KOPT-K1 (cell line): ENCODE measurements around the gene KLHDC7A.

ENCODE experiments used
- H3K27ac ChIP-seq: fragments of 200-600 bp; sonication (generic); 2 replicates; pipeline ENCODE4 v1.5.1; 2016; ENCODE audit warnings: antibody characterized with exemption, mild to moderate bottlenecking, low read depth, low read length; ENCODE audit not compliant: poor library complexity, severe bottlenecking
- H3K36me3 ChIP-seq: fragments of 200-600 bp; sonication (generic); 2 replicates; pipeline ENCODE4 v1.5.1; 2017; ENCODE audit warnings: antibody characterized with exemption, mild to moderate bottlenecking, low read length, moderate library complexity; ENCODE audit not compliant: insufficient read depth
- H3K9me3 ChIP-seq: fragments of 200-600 bp; sonication (generic); 2 replicates; pipeline ENCODE4 v1.5.1; 2017; ENCODE audit warnings: antibody characterized with exemption, low read length, mild to moderate bottlenecking; ENCODE audit not compliant: insufficient read depth, poor library complexity, severe bottlenecking

KLHDC7A gene

DNA sequence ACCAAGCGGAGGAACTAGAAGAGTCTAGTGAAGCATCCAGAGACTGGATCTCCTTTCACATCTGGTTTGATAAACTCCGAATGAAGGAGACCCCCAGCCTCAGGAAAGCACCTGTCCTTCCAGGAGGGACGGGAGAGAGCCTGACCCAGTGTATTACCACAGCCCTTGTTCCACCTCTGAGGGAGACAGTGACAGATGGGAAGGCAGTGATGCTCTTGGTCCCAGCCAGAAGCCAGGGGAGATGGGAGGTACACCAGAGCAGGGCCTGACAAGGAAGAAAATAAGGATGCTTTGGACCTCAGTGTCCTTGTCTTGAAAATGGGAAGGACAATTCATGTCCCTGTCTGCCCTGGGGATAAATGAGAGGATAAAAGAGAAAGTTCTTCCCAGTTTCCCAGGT is 3.5 kb downstream of the KLHDC7A start:
- Histone ChIP-seq H3K27ac (no peak overlapping the region), H3K36me3 (no peaks in the 10 kb centered on the region), H3K9me3 (no peaks in the 10 kb centered on the region)

DNA sequence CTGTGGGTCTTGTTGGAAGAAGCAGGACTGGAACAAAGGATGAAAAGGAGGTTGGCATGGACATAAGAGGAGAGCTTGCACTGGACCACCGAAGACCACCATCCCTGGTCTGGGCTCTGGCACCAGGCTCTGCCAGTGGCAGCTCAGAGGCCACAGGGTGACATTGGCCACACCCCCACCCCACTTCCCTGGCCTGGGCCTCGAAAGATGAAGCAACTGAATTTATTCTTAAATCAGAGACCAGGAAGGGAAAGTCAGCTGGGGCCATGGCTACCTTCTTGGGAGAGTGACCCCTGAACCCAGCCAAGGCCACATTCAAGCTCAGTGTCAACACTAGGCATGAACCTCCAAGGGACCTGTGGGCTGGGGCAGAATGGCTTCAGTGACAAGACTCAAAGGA is 4.0 kb downstream of the KLHDC7A start:
- no peaks in the 10 kb centered on the region for H3K36me3 ChIP-seq
- no peak overlapping the region for H3K27ac ChIP-seq
- no peaks in the 10 kb centered on the region for H3K9me3 ChIP-seq

DNA sequence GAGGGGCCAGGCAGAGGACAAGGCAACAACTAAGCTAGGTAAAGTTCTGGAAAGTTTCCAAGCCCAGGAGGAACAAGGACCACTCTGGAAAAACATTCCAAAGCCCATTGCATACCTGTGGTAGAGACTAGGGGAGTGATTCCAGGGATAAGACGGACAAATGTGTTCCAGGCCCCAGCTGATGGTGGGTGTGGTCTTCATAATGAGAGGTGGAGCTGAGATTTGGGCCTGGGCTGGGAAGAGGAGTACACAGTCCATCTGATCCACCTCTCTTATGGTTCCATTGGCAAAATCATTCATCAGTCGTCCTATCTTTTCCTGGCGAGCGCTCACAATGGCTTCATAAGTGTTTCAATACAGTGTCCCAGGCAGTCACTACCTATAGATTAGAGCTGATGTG is 4.5 kb downstream of the KLHDC7A start:
- H3K9me3 ChIP-seq: no peaks in the 10 kb centered on the region
- H3K27ac ChIP-seq: no peak overlapping the region
- no peaks in the 10 kb centered on the region for H3K36me3 ChIP-seq

DNA sequence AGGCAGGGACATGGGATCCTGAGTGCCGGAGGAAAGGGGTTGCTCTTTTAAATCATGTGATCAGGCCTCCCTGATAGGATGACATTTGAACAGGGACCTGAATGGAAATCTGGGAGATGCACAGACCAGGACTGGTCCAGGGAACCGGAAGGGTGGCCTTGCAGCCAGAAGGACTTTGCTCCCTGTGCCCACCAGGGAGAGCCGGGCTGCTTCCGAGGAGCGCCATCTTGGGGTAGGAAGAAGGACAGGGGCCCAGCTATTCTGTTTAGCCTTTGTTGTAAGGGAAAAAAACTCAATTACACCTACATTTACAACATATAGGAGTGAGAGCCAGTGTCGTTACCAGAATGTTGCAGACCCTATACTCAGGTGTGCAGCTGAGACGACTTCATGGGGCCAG is 5.5 kb downstream of the KLHDC7A start:
- Histone ChIP-seq H3K36me3 (no peaks in the 10 kb centered on the region), H3K27ac (no peak overlapping the region), H3K9me3 (no peaks in the 10 kb centered on the region)

DNA sequence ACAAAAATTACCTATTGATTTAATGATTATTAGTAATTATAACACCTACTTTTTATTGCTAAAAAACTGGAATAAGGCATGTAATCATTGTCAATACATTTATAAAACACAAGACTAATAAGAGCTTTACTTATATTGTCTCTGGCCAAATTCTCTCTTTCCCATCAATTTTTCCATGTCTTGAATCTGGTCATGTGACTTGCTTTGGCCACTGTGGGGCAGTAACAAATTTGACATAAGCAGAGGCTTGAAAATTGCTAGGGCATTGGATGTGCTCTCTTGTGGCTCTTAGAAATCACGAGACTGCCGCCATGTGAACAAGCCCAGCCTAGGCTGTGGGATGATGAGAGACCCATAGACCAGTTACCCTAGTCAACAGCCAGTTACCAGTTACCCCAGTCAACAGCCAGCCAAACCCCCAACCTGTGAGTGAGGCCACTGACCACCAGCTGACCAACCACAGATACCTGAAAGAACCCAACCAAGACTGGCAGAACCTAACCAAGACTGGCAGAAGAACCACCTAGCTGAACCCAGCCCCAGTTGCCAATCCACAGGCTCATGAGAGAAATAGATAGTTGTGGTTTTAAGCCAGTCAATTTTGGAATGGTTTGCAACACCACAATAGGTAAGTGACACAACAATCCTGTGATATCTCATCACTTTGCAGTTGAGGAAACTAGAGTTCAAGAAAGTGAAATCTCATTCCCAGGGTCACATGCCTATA is 8.8 kb downstream of the KLHDC7A start:
- H3K27ac ChIP-seq: no peak overlapping the region
- no peaks in the 10 kb centered on the region for H3K9me3 ChIP-seq
- H3K36me3 ChIP-seq: no peaks in the 10 kb centered on the region

DNA sequence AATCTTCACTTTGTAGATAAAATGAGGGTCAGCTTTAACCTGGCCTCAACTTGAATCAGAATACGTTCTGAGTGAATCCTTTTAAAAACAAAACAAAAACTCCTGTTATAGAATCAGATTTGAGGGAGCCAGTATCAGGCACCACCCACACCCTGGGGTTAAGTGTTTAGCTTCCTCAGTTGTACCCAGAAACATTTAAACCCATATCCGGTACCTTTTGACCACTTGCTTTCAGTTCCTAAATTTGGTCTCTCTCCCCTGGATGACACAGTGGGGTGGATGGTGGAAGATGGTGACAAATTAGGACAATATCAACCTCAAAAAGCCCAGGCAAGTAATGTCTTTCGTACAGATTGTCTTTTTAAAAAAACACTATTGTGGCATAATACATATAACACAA is 10.4 kb downstream of the KLHDC7A start:
- H3K9me3 ChIP-seq: no peaks in the 10 kb centered on the region
- H3K36me3 ChIP-seq: no peaks in the 10 kb centered on the region
- H3K27ac ChIP-seq: no peak overlapping the region

DNA sequence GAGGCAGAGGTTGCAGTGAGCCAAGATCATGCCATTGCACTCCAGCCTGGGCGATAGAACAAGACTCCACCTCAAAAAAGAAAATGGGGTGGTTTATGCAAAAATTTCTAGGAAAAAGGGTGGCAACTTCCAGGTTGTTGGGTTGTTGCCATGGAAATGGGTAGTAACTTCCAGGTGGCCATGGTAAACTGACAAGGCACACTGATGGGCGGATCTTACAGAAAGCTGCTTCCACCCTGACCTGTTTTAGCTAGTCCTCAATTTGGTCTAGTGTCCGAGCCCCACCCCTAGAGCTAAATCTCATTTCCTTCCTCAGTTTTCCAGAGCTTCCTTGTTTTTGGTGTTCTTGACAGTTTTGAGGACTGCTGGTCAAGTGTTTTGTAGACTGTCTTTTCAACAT is 13.6 kb downstream of the KLHDC7A start:
- no peaks in the 10 kb centered on the region for H3K9me3 ChIP-seq
- no peak overlapping the region for H3K27ac ChIP-seq
- no peaks in the 10 kb centered on the region for H3K36me3 ChIP-seq

DNA sequence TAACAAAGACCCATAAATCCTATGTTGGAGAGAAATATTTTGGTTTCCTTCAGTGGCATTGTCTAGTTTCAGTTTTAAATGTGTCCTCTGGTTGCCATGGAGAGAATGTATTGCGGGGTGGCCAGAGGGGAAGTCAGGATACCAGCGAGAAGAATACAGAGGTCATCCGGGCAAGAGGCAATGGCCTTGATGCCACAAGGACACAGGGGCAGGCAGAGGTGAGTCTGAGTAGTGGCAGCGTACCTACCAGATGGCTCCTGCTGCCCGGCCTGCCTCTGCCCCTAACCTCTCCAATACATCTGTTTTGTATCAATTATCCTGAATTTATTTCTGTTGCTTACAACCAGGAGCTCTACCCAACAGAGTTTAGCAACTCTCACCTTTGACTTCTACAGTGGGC is 14.9 kb downstream of the KLHDC7A start:
- no peak overlapping the region for H3K27ac ChIP-seq
- H3K36me3 ChIP-seq: no peaks in the 10 kb centered on the region
- H3K9me3 ChIP-seq: no peaks in the 10 kb centered on the region

DNA sequence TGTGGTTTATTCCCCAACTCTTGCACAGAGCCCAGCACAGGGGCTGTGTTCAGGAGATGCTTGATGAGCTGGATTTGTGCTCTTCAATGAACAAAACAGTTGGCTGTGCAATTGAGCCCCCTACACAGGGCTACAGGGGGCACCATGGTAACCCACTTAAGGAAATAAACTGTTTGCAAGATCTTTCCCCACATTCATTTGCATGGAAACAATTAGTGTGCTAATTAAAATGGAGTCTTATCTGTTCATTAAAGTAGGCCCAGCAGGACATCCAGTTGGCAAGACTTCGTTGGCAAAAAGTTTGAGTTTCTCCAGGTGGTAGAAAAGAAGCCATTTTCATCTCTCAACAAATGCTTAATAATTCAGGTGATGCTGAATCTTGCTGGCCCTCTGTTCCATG is 15.3 kb downstream of the KLHDC7A start:
- Histone ChIP-seq H3K27ac (no peak overlapping the region), H3K36me3 (no peaks in the 10 kb centered on the region), H3K9me3 (no peaks in the 10 kb centered on the region)

DNA sequence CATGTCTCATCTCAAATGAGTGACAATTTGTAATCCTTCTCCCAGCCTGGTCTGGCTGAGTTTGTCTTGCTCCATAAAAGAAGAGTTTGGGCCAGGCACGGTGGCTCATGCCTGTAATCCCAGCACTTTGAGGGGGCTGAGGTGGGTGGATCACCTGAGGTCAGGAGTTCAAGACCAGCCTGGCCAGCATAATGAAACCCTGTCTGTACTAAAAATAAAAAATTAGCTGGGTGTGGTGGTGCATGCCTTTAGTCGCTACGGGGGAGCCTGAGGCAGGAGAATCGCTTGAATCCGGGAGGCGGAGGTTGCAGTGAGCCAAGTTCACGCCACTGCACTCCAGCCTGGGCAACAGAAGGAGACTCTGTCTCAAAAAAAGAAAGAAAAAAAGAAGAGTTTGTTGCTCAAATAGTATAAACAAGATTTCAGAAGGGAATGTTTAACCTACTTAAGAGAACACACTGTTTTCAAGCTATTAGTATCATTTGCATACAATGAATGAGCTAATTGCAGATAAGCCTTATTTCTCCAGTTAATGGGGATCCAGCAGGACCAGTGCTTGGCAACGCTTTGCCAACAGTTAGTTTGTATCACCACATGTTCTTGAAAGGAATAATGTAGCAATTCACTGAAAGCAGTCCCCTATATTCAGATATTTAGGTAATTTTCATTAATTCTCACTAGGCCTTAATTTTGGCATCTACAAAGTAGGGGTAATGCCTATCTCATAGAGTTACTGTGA is 15.9 kb downstream of the KLHDC7A start:
- no peaks in the 10 kb centered on the region for H3K36me3 ChIP-seq
- H3K9me3 ChIP-seq: no peaks in the 10 kb centered on the region
- no peak overlapping the region for H3K27ac ChIP-seq

DNA sequence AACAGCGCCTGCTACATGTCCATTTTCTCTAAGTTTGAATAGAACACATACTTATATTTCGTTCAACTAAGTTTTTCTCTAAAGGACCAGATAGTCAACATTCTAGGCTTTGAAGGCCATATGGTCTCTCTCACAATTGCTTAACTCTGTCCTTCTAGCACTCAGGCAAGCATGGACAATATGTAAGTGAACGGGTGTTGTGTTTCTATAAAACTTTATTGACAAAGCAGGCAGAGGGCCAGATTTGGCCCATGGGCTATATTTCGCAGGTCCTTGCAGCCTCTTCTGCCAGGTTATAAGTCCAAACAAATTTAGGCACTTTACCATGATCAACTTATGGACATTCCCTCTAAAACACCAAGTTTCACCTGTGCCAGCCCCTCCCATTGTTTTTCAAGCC is 21.1 kb downstream of the KLHDC7A start:
- Histone ChIP-seq H3K9me3 (no peaks in the 10 kb centered on the region), H3K36me3 (no peaks in the 10 kb centered on the region), H3K27ac (no peak overlapping the region)

DNA sequence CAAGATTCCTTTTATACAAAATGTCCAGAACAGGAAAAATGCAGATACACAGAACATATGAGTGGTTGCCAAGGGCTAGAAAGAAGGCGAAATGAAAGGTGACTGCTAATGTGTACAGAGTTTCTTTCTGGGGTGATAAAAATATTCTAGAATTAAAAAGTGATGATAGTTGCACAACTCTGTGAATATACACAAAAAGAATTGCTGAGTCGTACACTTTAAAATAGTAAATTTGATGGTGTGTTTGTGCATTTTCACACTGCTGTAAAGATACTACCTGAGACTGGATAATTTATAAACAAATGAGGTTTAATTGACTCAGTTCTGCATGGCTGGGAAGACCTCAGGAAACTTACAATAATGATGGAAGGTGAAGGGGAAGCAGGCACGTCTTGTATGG is 23.9 kb downstream of the KLHDC7A start:
- no peaks in the 10 kb centered on the region for H3K36me3 ChIP-seq
- H3K9me3 ChIP-seq: peaks cover 7% of the 10 kb centered on the region
- H3K27ac ChIP-seq: no peak overlapping the region

DNA sequence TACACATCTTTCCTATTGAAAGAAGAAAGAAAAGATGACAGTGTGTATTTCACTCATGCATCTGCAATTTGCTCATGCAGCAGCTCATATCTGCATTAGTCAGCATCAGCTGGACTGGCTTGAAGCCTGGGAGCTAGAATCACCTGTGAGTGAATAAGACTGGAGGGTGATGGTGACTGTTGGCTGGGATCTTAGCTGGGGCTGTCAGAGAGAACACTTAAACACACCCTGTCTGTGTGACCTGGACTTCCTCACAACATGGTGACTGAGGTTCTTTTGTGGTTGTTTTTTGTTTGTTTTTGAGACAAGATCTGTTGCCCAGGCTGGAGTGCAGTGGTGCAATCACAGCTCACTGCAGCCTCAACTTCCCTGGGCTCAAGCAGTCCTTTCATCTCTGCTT is 24.9 kb downstream of the KLHDC7A start:
- H3K9me3 ChIP-seq: peaks cover 7% of the 10 kb centered on the region
- no peaks in the 10 kb centered on the region for H3K36me3 ChIP-seq
- H3K27ac ChIP-seq: no peak overlapping the region

DNA sequence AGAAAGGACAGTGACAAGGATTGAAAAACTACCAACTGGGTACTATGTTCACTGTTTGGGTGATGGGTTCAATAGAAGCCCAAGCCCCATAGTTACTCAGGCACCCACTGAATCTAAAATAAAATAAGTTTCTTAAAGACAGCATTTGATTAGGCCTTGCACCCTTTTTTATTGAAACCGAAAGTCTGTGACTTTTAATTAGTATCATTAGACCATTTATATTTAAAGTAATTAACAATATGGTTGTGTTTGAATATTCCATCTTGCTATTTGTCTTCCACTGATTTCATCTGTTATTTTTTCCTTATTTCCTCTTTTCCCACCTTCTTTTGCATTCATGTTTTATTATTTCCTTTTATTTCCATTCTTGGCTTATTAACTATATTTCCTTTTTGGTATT is 27.4 kb downstream of the KLHDC7A start:
- no peak overlapping the region for H3K27ac ChIP-seq
- peaks cover 7% of the 10 kb centered on the region for H3K9me3 ChIP-seq
- no peaks in the 10 kb centered on the region for H3K36me3 ChIP-seq

DNA sequence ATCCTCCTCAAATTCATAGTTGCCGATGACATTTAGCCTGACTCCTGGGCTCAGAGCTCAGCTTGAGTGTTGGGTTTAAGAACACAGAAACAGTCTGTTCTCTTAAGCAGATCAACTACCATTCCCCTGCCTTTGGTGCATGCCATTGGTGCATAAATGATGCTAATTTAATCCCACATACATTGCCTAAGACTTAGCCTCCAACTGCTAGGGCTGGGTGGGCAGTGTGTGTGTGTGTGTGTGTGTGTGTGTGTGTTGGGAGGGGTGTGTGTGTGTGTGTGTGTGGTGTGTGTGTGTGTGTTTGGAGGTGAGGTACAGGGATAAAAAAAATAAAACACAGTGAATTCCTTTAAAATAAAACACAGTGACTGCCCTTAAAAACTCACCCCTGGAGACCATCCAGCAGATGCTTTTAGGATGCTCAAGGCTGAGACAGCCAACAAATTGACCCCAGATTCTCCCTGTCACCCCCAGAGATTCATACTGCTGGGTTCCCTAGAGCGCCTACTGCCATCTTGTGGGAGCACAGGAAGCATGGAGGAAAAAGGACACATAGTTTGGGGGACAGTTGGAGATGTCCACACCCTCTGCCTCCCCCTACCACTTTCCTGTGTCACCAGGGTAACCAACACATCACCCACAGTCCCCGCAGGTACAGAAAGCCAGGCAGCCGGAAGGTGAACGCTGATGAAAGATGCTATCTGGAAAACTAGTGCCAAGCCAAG is 30.6 kb downstream of the KLHDC7A start:
- Histone ChIP-seq H3K27ac (no peak overlapping the region), H3K9me3 (peaks cover 14% of the 10 kb centered on the region), H3K36me3 (no peaks in the 10 kb centered on the region)

DNA sequence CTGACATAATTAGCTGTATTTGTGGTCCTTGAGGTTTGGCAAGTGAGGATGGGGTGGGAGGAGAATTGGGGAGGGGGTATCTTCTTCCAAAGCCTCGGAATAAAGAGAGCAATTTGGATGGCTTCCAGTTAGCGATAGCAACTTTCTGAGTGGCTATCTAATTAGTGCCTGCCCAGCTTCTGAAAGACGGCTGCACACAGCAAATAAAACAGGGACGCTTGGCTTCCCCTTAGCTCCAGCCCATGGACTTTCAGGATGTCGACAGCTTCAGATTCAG is 31.1 kb downstream of the KLHDC7A start:
- H3K27ac ChIP-seq: no peak overlapping the region
- H3K36me3 ChIP-seq: no peaks in the 10 kb centered on the region
- peaks cover 18% of the 10 kb centered on the region for H3K9me3 ChIP-seq
